Measurements from ENCODE around the gene LIPT1. TPM values are rescaled to one million over a fixed set of nuclear protein-coding genes. Genes with fewer than 3 reads are reported as not detected.
"Not testable (repeated sequence)": the region's sequence is repeated elsewhere in the genome, so short reads cannot be mapped to it uniquely, and the experiment has no call there.

LIPT1 gene
- total RNA-seq, 3 donors from 2014 or later: 4.5 to 5.5 (median 4.9) TPM

- peaks cover 44% of the 10 kb centered on the region for H3K36me3 Mint-ChIP-seq (ENCODE audit: insufficient read depth)
- H3K4me1 Mint-ChIP-seq (ENCODE audit: low read depth); DNase-seq; H3K4me3 Mint-ChIP-seq; H3K9me3 Mint-ChIP-seq; ATAC-seq; H3K27me3 Mint-ChIP-seq (ENCODE audit: low read depth): not testable (repeated sequence)
Measured at GRCh38 chr2:99192364-99192763, 37.6 kb downstream of the LIPT1 start.

GRCh38 chr2:99198103-99198841, 43.5 kb downstream of the LIPT1 start:
- H3K4me1 Mint-ChIP-seq (ENCODE audit: low read depth): no peaks in the 10 kb centered on the region
- no peak overlapping the region for H3K4me3 Mint-ChIP-seq
- H3K9me3 Mint-ChIP-seq: no peaks in the 10 kb centered on the region
- peaks cover 15% of the 10 kb centered on the region for H3K36me3 Mint-ChIP-seq (ENCODE audit: insufficient read depth)
- H3K27me3 Mint-ChIP-seq (ENCODE audit: low read depth): no peaks in the 10 kb centered on the region
- ATAC-seq: no peak
- no peak for DNase-seq

GRCh38 chr2:99200076-99200800, 45.5 kb downstream of the LIPT1 start:
- no peaks in the 10 kb centered on the region for H3K4me1 Mint-ChIP-seq (ENCODE audit: low read depth)
- ATAC-seq: no peak
- no peaks in the 10 kb centered on the region for H3K9me3 Mint-ChIP-seq
- no peak for DNase-seq
- H3K4me3 Mint-ChIP-seq: no peak overlapping the region
- H3K36me3 Mint-ChIP-seq (ENCODE audit: insufficient read depth): peaks cover 12% of the 10 kb centered on the region
- no peaks in the 10 kb centered on the region for H3K27me3 Mint-ChIP-seq (ENCODE audit: low read depth)

- H3K27me3 Mint-ChIP-seq (ENCODE audit: low read depth): no peaks in the 10 kb centered on the region
Measured at GRCh38 chr2:99201959-99202678, 47.4 kb downstream of the LIPT1 start.

GRCh38 chr2:99205491-99205890, 50.7 kb downstream of the LIPT1 start:
- peaks cover 32% of the 10 kb centered on the region for H3K36me3 Mint-ChIP-seq (ENCODE audit: insufficient read depth)
- H3K27me3 Mint-ChIP-seq (ENCODE audit: low read depth): no peaks in the 10 kb centered on the region
- H3K9me3 Mint-ChIP-seq: peaks cover 9% of the 10 kb centered on the region
- H3K4me1 Mint-ChIP-seq (ENCODE audit: low read depth): no peaks in the 10 kb centered on the region
- H3K4me3 Mint-ChIP-seq: no peak overlapping the region
- no peak for ATAC-seq
- no peak for DNase-seq

More at GRCh38 chr2:99201959-99202678, 47.4 kb downstream of the LIPT1 start:
- Mint-ChIP-seq H3K4me1 (ENCODE audit: low read depth) (no peaks in the 10 kb centered on the region), H3K4me3 (no peak overlapping the region), H3K36me3 (ENCODE audit: insufficient read depth) (peaks cover 13% of the 10 kb centered on the region), H3K9me3 (peaks cover 9% of the 10 kb centered on the region)
- no peak for ATAC-seq
- DNase-seq: no peak

Other genes starting within 250 kb of the LIPT1 start
- gene CRACDL, start 218.7 kb upstream of the LIPT1 start, total RNA-seq: under 1 TPM; 0.10 to 0.46 (median 0.16) TPM
- under 1 TPM; 0.19 to 0.40 (median 0.37) TPM for gene C2orf15, start 13.3 kb upstream of the LIPT1 start, total RNA-seq
- 1 to 10 TPM; 2.8 to 5.5 (median 3.4) TPM for gene TSGA10, start within 50 bp of the LIPT1 start, total RNA-seq
- 10 to 100 TPM; 52.1 to 54.7 (median 54.0) TPM for gene MITD1, start 26.1 kb downstream of the LIPT1 start, total RNA-seq
- gene MRPL30, start 26.2 kb downstream of the LIPT1 start, total RNA-seq: 10 to 100 TPM; 28.2 to 30.2 (median 29.7) TPM
- gene LYG2, start 100.7 kb downstream of the LIPT1 start, total RNA-seq: not detected
- under 1 TPM; 0.47 to 0.68 (median 0.54) TPM for gene LYG1, start 146.2 kb downstream of the LIPT1 start, total RNA-seq
- 10 to 100 TPM; 34.3 to 36.3 (median 35.6) TPM for gene TXNDC9, start 181.4 kb downstream of the LIPT1 start, total RNA-seq
- 100 to 1,000 TPM; 102 to 111 (median 102) TPM for gene EIF5B, start 182.4 kb downstream of the LIPT1 start, total RNA-seq

All from activated T-cell treated with anti-CD3 and anti-CD28 coated beads, Interleukin-2, amount 50 U/mL, for 4 hours (primary cell).